Stimulated activated CD8-positive, alpha-beta memory T cell treated with anti-CD3 and anti-CD28 coated beads, Interleukin-15, amount 100 ng/mL, for 1 hour (primary cell): Measurements from ENCODE around the gene FOXE1.

Experiments
- DNase-seq: peaks from one replicate; pipeline ENCODE4 v3.0.0-alpha.2; 2020; ENCODE audit warnings: low read depth

FOXE1 gene

GRCh38 chr9:97853056-97853843 lies at the start of gene FOXE1:
Gene FOXE1, plus strand, starts transcription at chr9:97853226. Its CDS starts 689 bp downstream, at chr9:97853915.
- no peak for DNase-seq

GRCh38 chr9:97804059-97804365 lies 49.0 kb upstream of the FOXE1 start:
- no peak for DNase-seq

- no peak for DNase-seq
These were observed 46.3 kb upstream of the FOXE1 start for GRCh38 chr9:97806721-97807120.

GRCh38 chr9:97807681-97808080 lies 45.3 kb upstream of the FOXE1 start:
- no peak for DNase-seq

- DNase-seq, result no peak
These were observed 44.6 kb upstream of the FOXE1 start for GRCh38 chr9:97808415-97808814.

- DNase-seq, result no peak
These were observed 44.1 kb upstream of the FOXE1 start for GRCh38 chr9:97808972-97809371.

- DNase-seq, result no peak
These were observed 43.2 kb upstream of the FOXE1 start for GRCh38 chr9:97809666-97810344.

GRCh38 chr9:97811533-97812246 lies 41.3 kb upstream of the FOXE1 start:
- DNase-seq, result no peak

GRCh38 chr9:97812247-97812543 lies 40.8 kb upstream of the FOXE1 start:
- no peak for DNase-seq

- DNase-seq, result no peak
These were observed 40.0 kb upstream of the FOXE1 start for GRCh38 chr9:97813072-97813471.

GRCh38 chr9:97819735-97820134 lies 33.3 kb upstream of the FOXE1 start:
- no peak for DNase-seq

- DNase-seq, result no peak
These were observed 32.7 kb upstream of the FOXE1 start for GRCh38 chr9:97820373-97820772.

GRCh38 chr9:97830884-97831829 lies 21.9 kb upstream of the FOXE1 start:
- DNase-seq, result no peak

- no peak for DNase-seq
These were observed 21.0 kb upstream of the FOXE1 start for GRCh38 chr9:97831843-97832636.

- DNase-seq, result no peak
These were observed 12.5 kb upstream of the FOXE1 start for GRCh38 chr9:97840521-97840920.

GRCh38 chr9:97842960-97843359 lies 10.1 kb upstream of the FOXE1 start:
- no peak for DNase-seq

GRCh38 chr9:97845130-97845529 lies 7.9 kb upstream of the FOXE1 start:
- no peak for DNase-seq

GRCh38 chr9:97845763-97846162 lies 7.3 kb upstream of the FOXE1 start:
- no peak for DNase-seq

GRCh38 chr9:97846347-97846746 lies 6.7 kb upstream of the FOXE1 start:
- no peak for DNase-seq

GRCh38 chr9:97847474-97848214 lies 5.4 kb upstream of the FOXE1 start:
- DNase-seq, result no peak

- no peak for DNase-seq
These were observed 4.9 kb upstream of the FOXE1 start for GRCh38 chr9:97848215-97848479.
